Muscle of arm (tissue), 14 donors: ENCODE results near the gene CYP4A22. TPM values are rescaled to one million over a fixed set of nuclear protein-coding genes. Genes with fewer than 3 reads are reported as not detected.
"Not testable (repeated sequence)": the region's sequence is repeated elsewhere in the genome, so short reads cannot be mapped to it uniquely, and the experiment has no call there.

Experiments used
- DNase-seq: peaks from one replicate; pipeline ENCODE4 v3.0.0-alpha.2; 2013
- long read RNA-seq, 11 donors: transcript quantifications; one replicate each; lab custom pipeline, GENCODE V29; 2026
- polyA plus RNA-seq, 12 donors: library from polyadenylated mRNA; unstranded; fragments of 120-200 nt; gene quantifications; one replicate each; pipeline ENCODE4 v1.2.1, GENCODE V29; 2013; ENCODE audit not compliant: insufficient read length in 12 of 12

Gene CYP4A22, protein sequence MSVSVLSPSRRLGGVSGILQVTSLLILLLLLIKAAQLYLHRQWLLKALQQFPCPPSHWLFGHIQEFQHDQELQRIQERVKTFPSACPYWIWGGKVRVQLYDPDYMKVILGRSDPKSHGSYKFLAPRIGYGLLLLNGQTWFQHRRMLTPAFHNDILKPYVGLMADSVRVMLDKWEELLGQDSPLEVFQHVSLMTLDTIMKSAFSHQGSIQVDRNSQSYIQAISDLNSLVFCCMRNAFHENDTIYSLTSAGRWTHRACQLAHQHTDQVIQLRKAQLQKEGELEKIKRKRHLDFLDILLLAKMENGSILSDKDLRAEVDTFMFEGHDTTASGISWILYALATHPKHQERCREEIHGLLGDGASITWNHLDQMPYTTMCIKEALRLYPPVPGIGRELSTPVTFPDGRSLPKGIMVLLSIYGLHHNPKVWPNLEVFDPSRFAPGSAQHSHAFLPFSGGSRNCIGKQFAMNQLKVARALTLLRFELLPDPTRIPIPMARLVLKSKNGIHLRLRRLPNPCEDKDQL
- polyA plus RNA-seq = under 1 TPM in 2 of 12 donors, not detected in 10; 0.12 to 0.29 TPM
- long read RNA-seq, donor 1 = 0 reads
- long read RNA-seq, donor 2 = 0 reads
- long read RNA-seq, donor 3 = 0 reads
- long read RNA-seq, donor 4 = 0 reads
- long read RNA-seq, donor 5 = 0 reads
- long read RNA-seq, donor 6 = 0 reads
- long read RNA-seq, donor 7 = 0 reads
- long read RNA-seq, donor 8 = 0 reads
- long read RNA-seq, donor 9 = 0 reads
- long read RNA-seq, donor 10 = 0 reads
- long read RNA-seq, donor 11 = 0 reads

DNA sequence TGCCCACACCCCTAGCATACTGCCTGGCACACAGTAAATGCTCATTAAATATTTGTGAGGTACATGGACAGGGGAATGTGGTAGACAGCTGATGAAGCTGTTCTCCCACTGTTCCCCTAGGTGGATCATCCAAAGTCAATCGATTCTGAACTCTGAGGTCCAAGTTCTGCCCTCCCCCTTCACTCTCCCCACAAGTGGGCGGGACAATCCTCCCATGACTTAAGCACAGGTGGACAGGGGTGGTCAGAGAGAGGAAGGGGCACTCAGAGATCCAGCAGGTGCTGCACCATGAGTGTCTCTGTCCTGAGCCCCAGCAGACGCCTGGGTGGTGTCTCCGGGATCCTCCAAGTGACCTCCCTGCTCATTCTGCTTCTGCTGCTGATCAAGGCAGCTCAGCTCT lies at the start of gene CYP4A22:
Gene CYP4A22, plus strand, starts transcription at position 244 of the 400 bp plus-strand sequence. Its CDS starts 45 bp downstream, at position 289.
- no peak for DNase-seq

DNA sequence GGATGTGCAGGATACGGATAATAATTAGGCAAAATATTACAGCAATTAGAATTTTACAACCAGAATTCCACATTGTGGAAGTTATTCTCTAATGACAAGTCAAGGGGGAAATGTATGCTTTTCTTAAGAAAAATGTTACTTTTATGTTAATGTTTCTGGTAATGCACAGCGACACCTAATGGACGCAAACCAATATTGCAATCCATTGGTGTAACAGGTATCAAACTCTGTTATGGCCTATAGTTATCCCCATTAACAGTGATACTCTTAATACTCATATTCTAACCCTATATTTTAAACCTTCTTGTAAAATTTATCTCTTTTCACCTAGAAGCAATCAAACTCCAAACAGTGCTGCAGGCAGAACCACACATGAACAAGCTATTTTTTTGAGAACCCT lies 47.9 kb upstream of the CYP4A22 start:
- peak; percentile 5 for DNase-seq

DNA sequence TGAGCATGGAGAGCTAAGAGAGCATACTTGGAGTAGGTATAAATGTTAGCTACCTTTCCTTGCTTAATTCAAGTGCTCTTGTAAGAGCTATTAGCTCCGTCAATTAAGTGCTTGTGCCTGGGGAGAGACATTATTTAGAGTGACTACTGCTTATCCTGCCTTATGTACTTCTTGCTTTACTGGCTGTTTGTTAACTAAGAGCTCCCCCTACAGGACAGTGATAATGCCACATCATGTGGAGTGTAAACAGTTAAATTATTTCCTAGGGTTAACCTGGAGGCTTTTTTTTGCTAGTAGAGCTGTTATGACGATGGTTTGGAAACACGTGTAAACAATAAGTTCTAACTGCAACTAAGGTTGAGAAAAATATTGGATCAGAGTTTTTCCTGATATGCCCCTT lies 45.8 kb upstream of the CYP4A22 start:
- DNase-seq = not testable (repeated sequence)

DNA sequence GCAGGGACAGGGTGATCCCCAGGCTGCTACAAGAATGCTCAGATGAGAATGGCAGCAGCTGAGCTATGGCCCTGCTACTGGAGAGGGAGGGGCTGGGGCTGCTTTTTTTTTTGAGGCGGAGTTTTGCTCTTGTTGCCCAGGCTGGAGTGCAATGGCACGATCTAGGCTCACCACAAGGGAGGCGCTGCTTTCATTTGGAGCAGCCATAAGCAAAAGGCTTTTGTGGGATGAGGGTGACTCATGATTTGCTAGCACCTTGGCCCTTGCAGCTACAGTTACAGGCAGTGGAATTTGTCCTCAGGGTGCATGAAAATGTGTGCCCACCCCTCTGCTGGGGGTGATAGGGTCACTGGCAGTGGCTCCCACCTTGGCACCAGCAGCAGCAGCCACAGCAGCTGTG lies 32.4 kb upstream of the CYP4A22 start:
- DNase-seq = no peak

DNA sequence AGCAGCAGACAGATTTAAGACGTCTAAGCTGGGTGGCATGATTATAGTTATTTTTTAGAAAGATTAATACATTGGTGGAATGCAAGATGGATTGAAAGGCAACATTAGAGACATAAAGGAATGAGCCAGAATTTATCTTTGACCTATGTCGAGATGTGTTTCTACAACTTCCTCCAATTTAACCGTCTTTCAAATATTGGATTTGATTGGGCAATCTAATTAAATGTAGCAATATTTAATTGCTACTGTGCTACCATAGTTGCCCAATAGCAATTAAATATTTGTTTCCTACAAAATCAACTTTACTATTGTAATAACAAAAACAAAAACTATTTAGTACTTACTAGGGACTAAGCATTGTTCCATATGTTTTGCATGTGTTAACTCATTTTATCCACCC lies 30.4 kb upstream of the CYP4A22 start:
- DNase-seq = no peak

DNA sequence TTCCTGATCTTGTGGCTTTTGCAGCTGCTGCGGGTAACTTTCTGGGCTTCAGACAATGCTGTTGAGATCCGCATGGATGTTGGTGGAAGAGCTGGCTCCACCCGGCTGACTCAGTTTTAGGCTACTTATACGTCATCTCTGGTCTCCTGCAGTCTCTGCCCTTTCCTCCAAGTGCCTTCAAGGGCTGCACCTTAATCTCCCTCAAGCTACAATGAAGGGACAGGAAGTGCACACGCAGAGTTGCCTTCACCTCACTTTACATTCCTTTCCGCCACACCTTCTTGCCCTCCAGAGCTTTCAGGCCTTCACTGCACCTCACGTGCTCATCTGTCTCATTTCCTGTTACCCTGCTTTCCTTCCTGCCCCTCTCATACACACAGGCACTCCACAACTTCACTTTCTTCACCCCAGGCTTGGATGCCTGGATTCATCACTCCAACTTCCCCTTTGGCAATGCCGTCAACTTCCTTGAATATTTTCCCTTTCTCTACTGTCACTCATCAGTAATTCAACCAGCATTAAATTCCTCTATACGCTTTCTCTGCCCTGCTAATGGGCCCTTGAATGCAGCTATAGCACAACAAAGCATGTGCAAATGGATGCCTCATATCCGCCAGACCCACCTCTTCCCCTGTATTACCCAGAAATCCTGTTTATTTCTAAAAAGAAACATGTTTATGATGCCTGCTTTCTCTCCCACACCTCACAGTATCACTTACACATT lies 29.2 kb upstream of the CYP4A22 start:
- DNase-seq = not testable (repeated sequence)

DNA sequence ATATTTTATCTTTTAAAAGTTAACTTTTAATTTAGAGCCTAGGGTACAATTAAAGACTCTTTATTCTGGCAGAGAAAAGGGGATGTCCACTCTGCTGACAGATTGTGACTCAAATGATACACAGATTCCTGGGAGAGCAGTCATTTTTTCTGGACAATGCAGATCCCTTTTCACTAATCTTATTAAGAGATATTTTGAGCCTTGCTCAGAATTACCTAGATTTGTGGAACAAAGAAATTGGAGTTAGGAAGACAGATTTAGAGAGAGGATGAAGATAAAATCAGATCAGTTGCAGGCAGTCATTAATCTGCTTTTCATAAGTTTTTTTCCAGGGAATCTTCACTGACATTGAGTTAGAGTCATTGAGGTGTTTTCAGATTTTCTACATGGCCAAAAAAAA lies 27.8 kb upstream of the CYP4A22 start:
- not testable (repeated sequence) for DNase-seq

DNA sequence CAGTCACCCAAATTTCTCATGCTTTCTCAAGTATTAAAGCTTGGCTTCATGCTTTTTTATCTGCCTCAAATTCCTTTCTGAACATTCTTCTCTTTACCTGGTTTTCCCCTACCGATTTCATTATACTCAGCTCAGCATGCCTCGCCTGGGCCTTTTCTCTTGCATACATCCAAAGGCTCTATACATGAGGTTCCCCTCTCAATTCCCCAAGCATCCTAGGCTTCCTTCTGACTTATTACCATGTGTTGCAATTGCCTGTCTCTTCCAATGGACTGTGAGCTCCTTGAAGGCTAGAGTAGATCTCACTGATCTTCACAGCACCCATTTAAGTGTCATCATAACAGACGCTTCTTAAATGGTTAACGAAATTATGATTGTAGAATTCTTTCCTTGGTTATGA lies 24.1 kb upstream of the CYP4A22 start:
- no peak for DNase-seq

DNA sequence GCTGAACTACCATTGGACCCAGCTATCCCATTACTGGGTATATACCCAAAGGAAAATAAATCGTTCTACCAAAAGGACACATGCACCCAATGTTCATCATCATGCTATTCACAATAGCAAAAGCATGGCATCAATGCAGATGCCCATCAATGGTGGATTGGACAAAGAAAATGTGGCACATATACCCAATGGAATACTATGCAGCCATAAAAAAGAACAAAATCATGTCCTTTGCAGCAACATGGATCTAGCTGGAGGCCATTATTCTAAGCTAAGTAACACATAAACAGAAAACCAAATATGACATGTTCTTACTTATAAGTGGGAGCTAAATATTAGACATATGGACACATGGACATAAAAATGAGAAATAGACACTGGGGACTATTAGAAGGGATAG lies 16.2 kb upstream of the CYP4A22 start:
- DNase-seq = not testable (repeated sequence)

DNA sequence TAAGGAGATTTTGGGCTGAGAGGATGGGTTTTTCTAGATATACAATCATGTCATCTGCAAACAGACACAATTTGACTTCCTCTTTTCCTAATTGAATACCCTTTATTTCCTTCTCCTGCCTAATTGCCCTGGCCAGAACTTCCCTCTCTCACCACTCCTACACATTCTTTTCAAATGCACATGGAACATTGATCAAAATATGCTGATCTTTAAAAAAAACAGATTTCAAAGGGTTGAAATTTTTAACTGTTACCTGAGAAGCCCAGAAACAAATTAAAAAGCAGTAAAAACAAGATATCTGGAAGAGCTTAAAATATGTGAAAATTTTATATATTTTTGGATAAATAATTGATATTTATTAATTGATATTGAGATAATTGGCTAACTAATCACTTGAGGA lies 12.4 kb upstream of the CYP4A22 start:
- not testable (repeated sequence) for DNase-seq

DNA sequence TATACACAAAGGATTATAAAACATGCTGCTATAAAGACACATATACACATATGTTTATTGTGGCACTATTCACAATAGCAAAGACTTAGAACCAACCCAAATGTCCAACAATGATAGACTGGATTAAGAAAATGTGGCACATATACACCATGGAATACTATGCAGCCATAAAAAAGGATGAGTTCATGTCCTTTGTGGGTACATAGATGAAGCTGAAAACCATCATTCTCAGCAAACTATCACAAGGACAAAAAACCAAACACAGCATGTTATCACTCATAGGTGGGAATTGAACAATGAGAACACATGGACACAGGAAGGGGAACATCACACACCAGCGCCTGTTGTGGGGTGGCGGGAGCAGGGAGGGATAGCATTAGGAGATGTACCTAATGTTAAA lies 10.2 kb upstream of the CYP4A22 start:
- DNase-seq = not testable (repeated sequence)

DNA sequence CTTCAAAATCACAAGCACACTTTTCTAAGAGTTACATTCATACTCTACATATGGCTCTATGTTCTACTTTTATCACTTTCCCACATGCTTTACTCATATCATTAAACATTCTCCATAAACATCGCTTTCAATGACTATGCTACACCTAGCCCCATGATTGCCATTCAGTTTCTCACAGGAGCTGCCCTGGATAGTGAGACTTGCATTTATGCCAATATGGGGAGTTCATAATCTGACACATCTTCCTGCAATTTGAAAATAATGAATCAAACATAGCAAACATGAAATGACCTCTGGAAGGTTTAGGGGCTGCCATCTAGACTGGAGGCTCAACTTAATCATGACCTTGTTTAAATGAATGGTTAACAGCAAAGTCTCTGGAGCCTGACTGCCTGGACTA lies 9.0 kb upstream of the CYP4A22 start:
- DNase-seq = no peak

DNA sequence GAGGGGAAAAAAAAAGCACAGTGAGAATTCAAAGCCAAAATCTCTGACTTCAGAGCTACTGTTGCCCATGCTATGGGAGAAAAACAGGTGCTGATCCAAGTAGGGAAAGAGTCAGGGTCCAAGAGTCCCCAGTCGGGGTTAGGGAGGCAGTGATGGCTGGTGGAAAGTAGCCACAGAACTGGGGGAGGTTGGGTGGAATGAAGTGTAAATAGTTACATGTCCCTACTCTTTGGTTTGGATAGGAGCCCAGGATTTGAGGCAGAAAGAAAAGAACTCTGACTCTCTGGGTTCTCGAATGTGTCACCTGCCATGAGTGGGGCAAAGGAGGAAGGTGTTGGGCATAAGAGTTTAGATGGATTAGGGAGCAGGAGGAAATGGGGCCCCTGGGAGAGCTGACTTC lies 8.4 kb upstream of the CYP4A22 start:
- DNase-seq = not testable (repeated sequence)

DNA sequence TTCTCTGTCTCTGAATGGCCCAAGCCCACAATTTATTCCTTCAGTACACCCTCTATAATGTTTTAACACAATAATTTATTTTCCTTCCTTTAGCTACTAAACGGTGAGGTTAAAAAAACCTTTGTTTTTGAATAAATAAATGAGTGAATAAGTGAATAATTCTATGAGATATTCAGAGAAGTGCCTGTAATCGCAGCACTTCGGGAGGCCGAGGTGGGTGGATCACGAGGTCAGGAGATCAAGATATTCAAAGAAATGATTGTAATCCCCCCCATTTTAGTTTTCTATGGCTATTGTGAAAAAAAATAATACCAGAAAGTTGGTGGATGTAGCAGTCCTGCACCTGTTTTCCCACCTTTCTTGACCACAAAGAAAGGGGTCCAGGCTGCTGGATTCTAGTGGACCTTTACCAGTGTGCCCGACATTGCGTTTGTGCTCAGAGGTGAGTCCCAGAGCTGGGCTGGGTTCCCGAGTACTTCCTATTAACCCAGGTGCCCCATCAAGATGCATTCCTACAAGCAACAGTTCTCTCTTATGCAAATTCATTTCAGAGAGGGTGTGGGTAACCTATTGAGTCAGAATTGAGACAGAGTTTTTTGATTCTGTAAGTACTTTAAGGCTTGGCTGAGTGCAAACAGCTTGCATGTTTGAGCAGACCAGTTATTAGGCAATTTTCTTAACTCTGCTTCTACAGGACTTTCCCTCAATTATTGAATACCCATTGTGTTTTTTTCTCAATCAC lies 7.6 kb upstream of the CYP4A22 start:
- not testable (repeated sequence) for DNase-seq

DNA sequence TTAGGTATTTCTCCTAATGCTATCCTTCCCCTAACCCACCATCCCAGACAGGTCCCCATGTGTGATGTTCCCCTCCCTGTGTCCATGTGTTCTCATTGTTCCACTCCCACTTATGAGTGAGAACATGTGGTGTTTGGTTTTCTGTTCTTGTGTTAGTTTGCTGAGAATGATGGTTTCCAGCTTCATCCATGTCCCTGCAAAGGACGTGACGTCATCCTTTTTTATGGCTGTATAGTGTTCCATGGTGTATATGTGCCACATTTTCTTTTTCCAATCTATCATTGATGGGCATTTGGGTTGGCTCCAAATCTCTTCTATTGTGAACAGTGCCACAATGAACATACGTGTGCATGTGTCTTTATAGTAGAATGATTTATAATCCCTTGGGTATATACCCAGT lies 4.6 kb upstream of the CYP4A22 start:
- not testable (repeated sequence) for DNase-seq

DNA sequence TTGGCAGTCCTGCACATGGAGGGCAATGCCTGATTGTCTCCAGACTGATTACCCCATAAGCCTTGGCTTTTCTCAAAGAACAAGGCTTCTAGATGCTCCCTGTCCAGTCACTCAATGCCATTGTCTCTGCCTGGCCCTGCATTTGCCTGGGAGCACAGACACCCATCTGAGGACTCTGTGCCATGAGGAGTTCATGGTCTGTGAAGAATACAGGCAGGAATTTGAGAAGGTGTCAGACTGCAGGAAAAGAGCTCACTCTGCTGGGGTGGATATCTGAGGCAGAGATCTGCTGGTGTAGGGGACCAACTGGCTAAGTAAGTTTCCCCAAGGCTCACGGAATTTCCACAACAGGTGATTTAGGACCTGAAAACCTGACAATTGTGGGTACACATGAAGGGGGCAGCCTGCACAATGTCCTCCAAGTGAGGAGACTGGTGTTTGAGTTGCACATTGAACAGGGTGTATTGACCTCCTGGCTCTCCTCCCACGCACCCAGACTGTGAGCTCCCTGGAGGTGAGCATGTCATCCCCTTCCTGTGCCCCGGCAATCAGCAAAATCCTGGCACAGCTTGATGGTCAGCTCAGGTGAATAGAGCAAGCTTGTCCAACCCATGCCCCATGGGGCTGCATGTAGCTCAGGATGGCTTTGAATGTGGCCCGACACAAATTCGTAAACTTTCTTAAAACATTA lies 829 bp downstream of the CYP4A22 start:
- no peak for DNase-seq

DNA sequence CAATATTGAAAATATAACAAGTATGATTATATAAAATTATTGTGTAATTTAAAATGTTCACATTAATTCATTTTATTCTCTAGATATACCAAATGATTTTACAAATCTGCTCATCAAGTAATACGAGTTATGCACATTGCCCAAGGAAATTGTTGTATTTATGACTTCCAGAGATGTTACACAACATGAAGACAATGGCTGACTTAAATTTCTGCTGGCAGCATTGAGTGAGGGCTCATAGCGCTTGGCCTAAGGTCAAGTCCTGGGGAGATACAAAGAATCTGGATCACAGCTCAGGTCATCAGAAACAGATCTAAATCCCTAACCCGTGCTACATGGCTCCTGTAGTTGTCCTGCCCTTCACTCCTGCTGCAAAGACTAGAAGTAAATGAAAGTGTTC lies 3.1 kb downstream of the CYP4A22 start:
- not testable (repeated sequence) for DNase-seq

DNA sequence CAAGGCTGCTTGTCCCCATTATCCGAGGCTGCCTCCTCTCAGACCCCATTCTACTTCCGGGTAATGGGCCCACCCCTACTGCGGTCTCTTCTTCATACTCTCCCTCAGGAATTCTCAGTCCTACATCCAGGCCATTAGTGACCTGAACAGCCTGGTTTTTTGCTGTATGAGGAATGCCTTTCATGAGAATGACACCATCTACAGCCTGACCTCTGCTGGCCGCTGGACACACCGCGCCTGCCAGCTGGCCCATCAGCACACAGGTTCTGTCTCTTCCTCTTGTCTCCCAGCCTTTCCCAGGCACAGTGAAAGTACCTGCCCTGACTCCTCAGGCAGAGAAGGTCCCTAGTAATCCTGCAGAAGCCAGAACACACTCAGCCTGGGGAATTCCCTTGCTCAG lies 6.4 kb downstream of the CYP4A22 start:
- DNase-seq = not testable (repeated sequence)

DNA sequence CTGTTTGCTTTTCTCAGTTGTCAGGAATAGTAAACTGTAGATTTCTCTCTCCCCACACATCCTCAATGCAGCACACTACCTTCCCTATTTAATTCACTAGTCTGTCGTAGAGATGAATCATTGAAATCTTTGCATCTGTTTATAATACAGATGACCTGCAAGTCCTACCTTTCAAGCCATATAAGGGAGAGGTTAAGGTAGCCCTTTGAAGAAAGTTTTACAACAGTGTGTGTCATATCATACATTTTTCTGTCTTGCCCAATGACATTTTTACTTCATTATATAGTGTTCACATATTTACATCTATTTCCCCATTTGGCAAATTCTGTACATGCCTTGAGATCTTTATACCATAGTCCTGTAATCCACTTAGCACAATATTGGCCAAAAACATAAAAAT lies 9.3 kb downstream of the CYP4A22 start:
- not testable (repeated sequence) for DNase-seq

DNA sequence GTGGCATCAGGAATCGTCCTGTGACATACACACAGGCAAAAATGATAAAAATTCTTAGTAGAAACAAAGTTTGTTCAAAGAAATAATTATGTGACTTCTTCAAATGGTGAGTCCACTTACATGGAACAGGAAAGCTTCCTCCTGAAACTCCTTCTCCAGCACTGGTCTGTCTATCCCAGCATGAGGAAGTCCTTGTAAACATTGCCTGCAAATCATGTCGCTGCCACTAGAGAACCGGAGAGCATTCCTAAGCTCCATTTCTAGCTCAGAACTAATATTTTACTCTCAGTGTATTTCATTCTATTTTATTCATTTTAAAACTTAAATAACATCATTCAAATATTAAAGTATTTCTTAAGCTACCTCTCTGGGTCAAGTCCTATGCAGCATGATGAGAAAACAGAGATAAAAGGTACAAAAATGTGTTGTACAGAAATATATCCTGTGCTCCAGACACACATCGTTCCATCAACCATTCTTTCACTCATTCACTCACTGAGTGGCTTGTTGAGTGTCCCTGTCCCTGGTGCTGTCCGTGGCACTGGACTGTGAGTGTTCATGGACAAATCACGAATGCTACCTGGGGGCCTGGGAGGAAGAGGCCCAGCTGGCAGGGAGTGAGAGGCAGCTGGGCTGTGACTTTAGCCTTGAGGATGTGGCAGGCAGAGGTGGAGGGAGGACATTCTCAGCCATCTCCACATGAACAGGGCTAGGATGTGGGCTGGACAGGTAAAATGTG lies 10.0 kb downstream of the CYP4A22 start:
- DNase-seq = no peak
